B cell (primary cell): ENCODE results near the gene STX2. TPM values are rescaled to one million over a fixed set of nuclear protein-coding genes. Genes with fewer than 3 reads are reported as not detected.
A peak's percentile ranks its signal among the peaks of the same experiment; 100 is the strongest.

Source experiments
- ATAC-seq: fragments of 200-7000 bp; cut with Tn5 transposase; one replicate; pipeline ENCODE4 v1.10.0; 2021; ENCODE audit warnings: low read depth, mild to moderate bottlenecking, moderate number of reproducible peaks, moderate library complexity
- CTCF ChIA-PET: fragments of 350-600 bp; sonication (Branson Sonifier 250); formaldehyde crosslinking; loops from one replicate; lab custom pipeline; 2021; ENCODE audit warnings: antibody characterized with exemption, inconsistent platforms; lab: Charles Lee
- POLR2A ChIA-PET: fragments of 350-600 bp; sonication (Branson Sonifier 250); formaldehyde crosslinking; loops from one replicate; lab custom pipeline; 2021; ENCODE audit warnings: antibody characterized with exemption; lab: Charles Lee
- DNase-seq: peaks from one replicate; pipeline ENCODE4 v3.0.0; 2013
- H2AFZ ChIP-seq: 2 replicates; pipeline ENCODE4 v1.6.1; 2012; ENCODE audit warnings: mild to moderate bottlenecking, low read depth, low read length; ENCODE audit not compliant: insufficient read depth, poor library complexity, severe bottlenecking
- H3K27ac ChIP-seq, 2 donors: 1 replicate in 1 of 2; 2 replicates in 1 of 2; pipeline ENCODE4 v1.5.1; 2012 to 2013; ENCODE audit warnings: low read length in 2 of 2, mild to moderate bottlenecking in 2 of 2, moderate library complexity in 1 of 2
- H3K27me3 ChIP-seq, 4 experiments: fragments of 200-600 bp in 1 of 4; sonication (generic) in 1 of 4; replicated peaks in 1 of 4; 1 replicate in 2 of 4; 2 replicates in 2 of 4; pipeline versions ENCODE4 v1.6.1 to v1.7.0; 2013 to 2016; ENCODE audit warnings: low read length in 3 of 4, mild to moderate bottlenecking in 2 of 4, mixed read lengths in 1 of 4, moderate library complexity in 1 of 4; ENCODE audit not compliant: insufficient read depth in 4 of 4, control insufficient read depth in 3 of 4; ENCODE audit errors: control extremely low read depth in 1 of 4
- H3K36me3 ChIP-seq, 2 experiments: replicated peaks in 1 of 2; 1 replicate in 1 of 2; 2 replicates in 1 of 2; pipeline versions ENCODE4 v1.6.1 to v1.7.1; 2013; ENCODE audit warnings: low read length in 1 of 2; ENCODE audit not compliant: insufficient read depth in 2 of 2, control insufficient read depth in 1 of 2; ENCODE audit errors: control extremely low read depth in 1 of 2, extremely low read depth in 1 of 2
- H3K4me1 ChIP-seq, 2 donors: fragments of 200-600 bp in 1 of 2; sonication (generic) in 1 of 2; 1 replicate in 1 of 2; 2 replicates in 1 of 2; pipeline versions ENCODE4 v1.5.1 to v1.6.1; 2013 to 2017; ENCODE audit warnings: low read length in 2 of 2; ENCODE audit not compliant: control insufficient read depth in 2 of 2, insufficient read depth in 2 of 2
- H3K4me2 ChIP-seq: replicated peaks from 2 replicates; pipeline ENCODE3; 2012; ENCODE audit warnings: mild to moderate bottlenecking, low read depth, low read length; ENCODE audit not compliant: poor library complexity, severe bottlenecking
- H3K4me3 ChIP-seq, 5 experiments: fragments of 200-600 bp in 1 of 5; sonication (generic) in 1 of 5; 1 replicate in 3 of 5; 2 replicates in 2 of 5; pipeline versions ENCODE4 v1.5.1 to v1.7.0; 2011 to 2016; ENCODE audit warnings: low read length in 4 of 5, mild to moderate bottlenecking in 4 of 5, low read depth in 2 of 5, control low read depth in 1 of 5, moderate library complexity in 1 of 5; ENCODE audit not compliant: insufficient read depth in 1 of 5; ENCODE audit errors: control extremely low read depth in 1 of 5, extremely low read depth in 1 of 5
- H3K79me2 ChIP-seq: fragments of 200-600 bp; sonication (generic); one replicate; pipeline ENCODE4 v1.6.0; 2016; ENCODE audit warnings: low read length; ENCODE audit not compliant: control insufficient read depth, insufficient read depth
- H3K9ac ChIP-seq: fragments of 200-600 bp; sonication (generic); 2 replicates; pipeline ENCODE4 v1.6.1; 2017; ENCODE audit warnings: mild to moderate bottlenecking, low read length, moderate library complexity
- H3K9me3 ChIP-seq, 3 donors: one replicate each; pipeline versions ENCODE4 v1.6.1 to v1.7.1; 2013; ENCODE audit warnings: low read length in 2 of 3; ENCODE audit not compliant: control insufficient read depth in 2 of 3, insufficient read depth in 1 of 3; ENCODE audit errors: control extremely low read depth in 1 of 3
- H4K20me1 ChIP-seq: 2 replicates; pipeline ENCODE4 v1.6.0; 2012; ENCODE audit warnings: mild to moderate bottlenecking, low read length; ENCODE audit not compliant: insufficient read depth, control insufficient read depth, poor library complexity, severe bottlenecking
- H3K27ac Mint-ChIP-seq: one replicate; pipeline ENCODE4 v1.8.0; 2021; ENCODE audit warnings: mixed read lengths
- H3K27me3 Mint-ChIP-seq: one replicate; pipeline ENCODE4 v1.8.0; 2021; ENCODE audit warnings: mixed read lengths
- H3K4me1 Mint-ChIP-seq: one replicate; pipeline ENCODE4 v1.8.0; 2021; ENCODE audit warnings: mixed read lengths
- H3K4me3 Mint-ChIP-seq: one replicate; pipeline ENCODE4 v1.8.0; 2021; ENCODE audit warnings: mixed read lengths
- H3K9me3 Mint-ChIP-seq: one replicate; pipeline ENCODE4 v1.8.0; 2022; ENCODE audit warnings: mixed read lengths; ENCODE audit not compliant: insufficient read depth
- EZH2 ChIP-seq: IDR thresholded peaks from 2 replicates; pipeline ENCODE4 v1.6.1; 2012; ENCODE audit warnings: borderline replicate concordance, low read depth, mild to moderate bottlenecking, moderate library complexity, low read length; ENCODE audit not compliant: insufficient read depth, poor library complexity, severe bottlenecking
- WGBS: methylation state at CpG from one replicate; pipeline ENCODE4 v1.1.5; 2013; ENCODE audit warnings: missing lambda C conversion rate; ENCODE audit not compliant: insufficient coverage; 5-methylcytosine and 5-hydroxymethylcytosine counted together
- intact Hi-C: fragments of 100-400 bp; cut with micrococcal nuclease; formaldehyde crosslinking; loops from one replicate; pipeline ENCODE4 v1.10.0; 2022
- polyA plus RNA-seq: library from polyadenylated mRNA; depleted of rRNA; stranded (reverse); fragments of >200 nt; gene quantifications from 2 replicates; pipeline ENCODE4 v1.2.3, GENCODE V29; 2012
- total RNA-seq, 2 donors: library from RNA; stranded (reverse); fragments of 120-200 nt in 1 of 2; gene quantifications; 1 replicate in 1 of 2; 2 replicates in 1 of 2; pipeline versions ENCODE4 v1.2.3 to v1.2.4, GENCODE V29; 2013 to 2022
- TF ChIP-seq, protein P1 (sequence below): fragments of 200-600 bp; IDR thresholded peaks from one replicate; pipeline ENCODE4 v1.8.0; 2022; ENCODE audit warnings: antibody characterized with exemption, mild to moderate bottlenecking

Gene STX2
- total and polyA plus RNA-seq, 2 donors (not counting 1 experiment from before 2014, with no cell fraction given): 12.7 to 19.8 TPM

DNA sequence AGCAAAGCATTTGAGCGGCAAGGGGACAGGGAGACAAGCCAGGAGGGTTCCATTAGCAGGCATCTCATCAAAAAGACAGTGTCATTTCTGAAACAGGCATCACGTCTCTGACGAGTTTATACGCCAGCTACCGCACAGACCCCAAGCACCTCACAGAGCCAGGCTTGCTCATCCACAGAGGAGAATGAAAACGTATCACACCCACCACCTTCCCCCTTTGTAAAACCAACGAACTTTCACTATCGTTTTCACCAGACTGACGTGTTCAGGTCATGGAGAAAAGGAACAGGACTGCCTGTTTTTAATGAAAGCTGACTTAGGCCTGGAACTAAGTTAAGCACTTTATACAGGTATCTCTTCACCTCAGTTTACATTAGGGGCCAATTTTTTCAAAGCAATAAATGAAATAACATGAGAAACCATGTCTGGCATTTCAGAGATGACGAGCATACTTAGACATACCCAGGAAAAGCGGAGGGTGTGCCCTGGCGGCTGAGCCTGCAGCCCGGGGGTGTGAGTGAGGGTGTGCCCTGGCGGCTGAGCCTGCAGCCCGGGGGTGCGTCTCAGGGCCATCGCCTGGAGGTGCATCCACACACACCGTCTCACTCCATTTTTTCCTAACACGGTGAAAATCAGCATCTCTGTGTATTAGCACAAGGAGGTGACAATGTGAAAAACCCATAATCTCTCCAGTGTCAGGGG is 41.9 kb downstream of the STX2 start:
- Histone ChIP-seq H2AFZ (no peak overlapping the region), H3K27ac (no peak overlapping the region), H4K20me1 (no peaks in the 10 kb centered on the region), H3K36me3 (peaks cover 0 to 25% of the 10 kb centered on the region in 2 experiments), H3K4me3 (no peak overlapping the region), H3K9ac (no peak overlapping the region), H3K79me2 (no peaks in the 10 kb centered on the region), H3K4me2 (peak overlapping the region; percentile 20), H3K4me1 (no peaks in the 10 kb centered on the region), H3K27me3 (no peaks in the 10 kb centered on the region), H3K9me3 (no peaks in the 10 kb centered on the region)
- ATAC-seq: no peak
- Mint-ChIP-seq H3K4me3 (peak overlapping the region; percentile 23), H3K27ac (peak overlapping the region; percentile 41), H3K9me3 (no peaks in the 10 kb centered on the region), H3K4me1 (peaks cover 6% of the 10 kb centered on the region), H3K27me3 (no peaks in the 10 kb centered on the region)
- intact Hi-C loops: no loop called here
- CTCF ChIA-PET: no interaction called here
- POLR2A ChIA-PET: no interaction called here
- 77% methylated on average over 9 of the region's 19 CpGs for WGBS
- DNase-seq: no peak
- TF ChIP-seq, protein P1, sequence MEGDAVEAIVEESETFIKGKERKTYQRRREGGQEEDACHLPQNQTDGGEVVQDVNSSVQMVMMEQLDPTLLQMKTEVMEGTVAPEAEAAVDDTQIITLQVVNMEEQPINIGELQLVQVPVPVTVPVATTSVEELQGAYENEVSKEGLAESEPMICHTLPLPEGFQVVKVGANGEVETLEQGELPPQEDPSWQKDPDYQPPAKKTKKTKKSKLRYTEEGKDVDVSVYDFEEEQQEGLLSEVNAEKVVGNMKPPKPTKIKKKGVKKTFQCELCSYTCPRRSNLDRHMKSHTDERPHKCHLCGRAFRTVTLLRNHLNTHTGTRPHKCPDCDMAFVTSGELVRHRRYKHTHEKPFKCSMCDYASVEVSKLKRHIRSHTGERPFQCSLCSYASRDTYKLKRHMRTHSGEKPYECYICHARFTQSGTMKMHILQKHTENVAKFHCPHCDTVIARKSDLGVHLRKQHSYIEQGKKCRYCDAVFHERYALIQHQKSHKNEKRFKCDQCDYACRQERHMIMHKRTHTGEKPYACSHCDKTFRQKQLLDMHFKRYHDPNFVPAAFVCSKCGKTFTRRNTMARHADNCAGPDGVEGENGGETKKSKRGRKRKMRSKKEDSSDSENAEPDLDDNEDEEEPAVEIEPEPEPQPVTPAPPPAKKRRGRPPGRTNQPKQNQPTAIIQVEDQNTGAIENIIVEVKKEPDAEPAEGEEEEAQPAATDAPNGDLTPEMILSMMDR: no peak
- no peak for TF ChIP-seq EZH2

DNA sequence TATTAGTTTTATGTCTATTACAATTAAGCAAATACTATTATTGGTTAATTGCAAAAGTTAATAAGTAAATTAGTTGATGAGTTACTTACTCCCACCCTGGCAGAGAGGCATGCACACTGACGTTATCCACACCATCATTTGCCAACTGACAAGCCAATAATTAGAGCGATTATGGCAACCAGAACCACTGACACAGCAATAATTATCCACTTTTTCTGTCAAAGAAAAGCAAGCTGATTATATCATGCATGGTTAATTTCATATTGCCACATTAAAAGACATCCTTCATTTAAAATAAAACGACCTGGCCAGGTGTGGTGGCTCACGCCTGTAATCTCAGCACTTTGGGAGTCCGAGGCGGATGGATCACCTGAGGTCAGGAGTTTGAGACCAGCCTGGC is 43.1 kb downstream of the STX2 start:
- Histone ChIP-seq H3K79me2 (no peaks in the 10 kb centered on the region), H3K9ac (no peak overlapping the region), H3K4me2 (no peak overlapping the region), H3K4me3 (no peak overlapping the region), H3K4me1 (no peaks in the 10 kb centered on the region), H2AFZ (no peak overlapping the region), H4K20me1 (no peaks in the 10 kb centered on the region), H3K9me3 (no peaks in the 10 kb centered on the region), H3K27ac (no peak overlapping the region), H3K36me3 (peaks cover 0 to 23% of the 10 kb centered on the region in 2 experiments), H3K27me3 (no peaks in the 10 kb centered on the region)
- intact Hi-C loops: no loop called here
- no peak for DNase-seq
- TF ChIP-seq, protein P1: no peak
- no peak for TF ChIP-seq EZH2
- Mint-ChIP-seq H3K27me3 (no peaks in the 10 kb centered on the region), H3K4me1 (peaks cover 6% of the 10 kb centered on the region), H3K4me3 (no peak overlapping the region), H3K9me3 (no peaks in the 10 kb centered on the region), H3K27ac (no peak overlapping the region)
- CTCF ChIA-PET: no interaction called here
- POLR2A ChIA-PET: no interaction called here
- 69% methylated on average over 5 of the region's 6 CpGs for WGBS
- ATAC-seq: no peak
